HG03520 (cell line): ENCODE data around the gene PMAIP1.
"Not testable (repeated sequence)": the region's sequence is repeated elsewhere in the genome, so short reads cannot be mapped to it uniquely, and the experiment has no call there.

Experiments
- ATAC-seq: cut with Tn5 transposase; IDR thresholded peaks from one replicate; pipeline ENCODE4 v1.9.1; 2021; ENCODE audit warnings: mild to moderate bottlenecking, moderate library complexity; ENCODE audit not compliant: unreplicated experiment

Gene PMAIP1

GRCh38 chr18:59899298-59900221, at the start of gene PMAIP1:
TSS of gene PMAIP1 (plus strand) at chr18:59899996. CDS start at chr18:59900178, 182 bp downstream.
- peak; percentile 53 for ATAC-seq

GRCh38 chr18:59851784-59852399, 47.9 kb upstream of the PMAIP1 start:
- no peak for ATAC-seq

GRCh38 chr18:59852548-59852947, 47.2 kb upstream of the PMAIP1 start:
- ATAC-seq = no peak

GRCh38 chr18:59853380-59853779, 46.4 kb upstream of the PMAIP1 start:
- ATAC-seq = no peak

- ATAC-seq = not testable (repeated sequence)
Measured at GRCh38 chr18:59853988-59854387, 45.8 kb upstream of the PMAIP1 start.

- no peak for ATAC-seq
Measured at GRCh38 chr18:59861009-59861408, 38.8 kb upstream of the PMAIP1 start.

- no peak for ATAC-seq
Measured at GRCh38 chr18:59861963-59862819, 37.6 kb upstream of the PMAIP1 start.

GRCh38 chr18:59865241-59865986, 34.4 kb upstream of the PMAIP1 start:
- no peak for ATAC-seq

- ATAC-seq = no peak
Measured at GRCh38 chr18:59866551-59867269, 33.1 kb upstream of the PMAIP1 start.

GRCh38 chr18:59867337-59868104, 32.3 kb upstream of the PMAIP1 start:
- ATAC-seq = no peak

- no peak for ATAC-seq
Measured at GRCh38 chr18:59870623-59871130, 29.1 kb upstream of the PMAIP1 start.

- no peak for ATAC-seq
Measured at GRCh38 chr18:59871711-59872362, 28.0 kb upstream of the PMAIP1 start.

- no peak for ATAC-seq
Measured at GRCh38 chr18:59873641-59874040, 26.2 kb upstream of the PMAIP1 start.

- ATAC-seq = no peak
Measured at GRCh38 chr18:59874166-59874565, 25.6 kb upstream of the PMAIP1 start.

GRCh38 chr18:59876310-59876626, 23.5 kb upstream of the PMAIP1 start:
- peak; percentile 69 for ATAC-seq

- no peak for ATAC-seq
Measured at GRCh38 chr18:59877361-59877760, 22.4 kb upstream of the PMAIP1 start.

GRCh38 chr18:59878644-59879043, 21.2 kb upstream of the PMAIP1 start:
- peak; percentile 47 for ATAC-seq
